Fibroblast of skin of abdomen (primary cell): ENCODE measurements around the gene SNX5.

Source experiments
- DNase-seq: peaks from one replicate; pipeline ENCODE4 v3.0.0-alpha.2; 2013

The SNX5 gene

GRCh38 chr20:17959257-17959627 is 9.4 kb downstream of the SNX5 start:
- DNase-seq, result no peak

GRCh38 chr20:17958373-17959256 is 10.0 kb downstream of the SNX5 start:
- no peak for DNase-seq

- peak; percentile 29 for DNase-seq
These were observed 10.9 kb downstream of the SNX5 start for GRCh38 chr20:17957505-17958363.

GRCh38 chr20:17956099-17956685 is 12.4 kb downstream of the SNX5 start:
- DNase-seq, result no peak

- DNase-seq, result no peak
These were observed 13.3 kb downstream of the SNX5 start for GRCh38 chr20:17955302-17955701.

GRCh38 chr20:17953935-17954334 is 14.7 kb downstream of the SNX5 start:
- DNase-seq, result no peak

- DNase-seq, result no peak
These were observed 15.6 kb downstream of the SNX5 start for GRCh38 chr20:17952692-17953684.

GRCh38 chr20:17951323-17951722 is 17.3 kb downstream of the SNX5 start:
- no peak for DNase-seq

GRCh38 chr20:17950670-17951069 is 17.9 kb downstream of the SNX5 start:
- DNase-seq, result no peak

GRCh38 chr20:17949899-17950298 is 18.7 kb downstream of the SNX5 start:
- DNase-seq, result no peak

GRCh38 chr20:17948442-17948841 is 20.2 kb downstream of the SNX5 start:
- DNase-seq, result no peak

- no peak for DNase-seq
These were observed 21.1 kb downstream of the SNX5 start for GRCh38 chr20:17947474-17947815.

GRCh38 chr20:17946572-17947473 is 21.8 kb downstream of the SNX5 start:
- no peak for DNase-seq

GRCh38 chr20:17946040-17946439 is 22.6 kb downstream of the SNX5 start:
- no peak for DNase-seq

GRCh38 chr20:17944854-17945474 is 23.6 kb downstream of the SNX5 start:
- DNase-seq, result no peak

- no peak for DNase-seq
These were observed 25.3 kb downstream of the SNX5 start for GRCh38 chr20:17943343-17943742.

- no peak for DNase-seq
These were observed 26.8 kb downstream of the SNX5 start for GRCh38 chr20:17941826-17942196.

- no peak for DNase-seq
These were observed 27.3 kb downstream of the SNX5 start for GRCh38 chr20:17941087-17941825.

- no peak for DNase-seq
These were observed 28.2 kb downstream of the SNX5 start for GRCh38 chr20:17940224-17940971.
